ENCODE measurements around the gene CTNNBL1. TPM values are rescaled to one million over a fixed set of nuclear protein-coding genes. Genes with fewer than 3 reads are reported as not detected.
"Not testable (repeated sequence)": the region's sequence is repeated elsewhere in the genome, so short reads cannot be mapped to it uniquely, and the experiment has no call there.

The CTNNBL1 gene
- polyA plus RNA-seq, 3 donors from 2014 or later, result 99.5 to 109 (median 105) TPM

DNA sequence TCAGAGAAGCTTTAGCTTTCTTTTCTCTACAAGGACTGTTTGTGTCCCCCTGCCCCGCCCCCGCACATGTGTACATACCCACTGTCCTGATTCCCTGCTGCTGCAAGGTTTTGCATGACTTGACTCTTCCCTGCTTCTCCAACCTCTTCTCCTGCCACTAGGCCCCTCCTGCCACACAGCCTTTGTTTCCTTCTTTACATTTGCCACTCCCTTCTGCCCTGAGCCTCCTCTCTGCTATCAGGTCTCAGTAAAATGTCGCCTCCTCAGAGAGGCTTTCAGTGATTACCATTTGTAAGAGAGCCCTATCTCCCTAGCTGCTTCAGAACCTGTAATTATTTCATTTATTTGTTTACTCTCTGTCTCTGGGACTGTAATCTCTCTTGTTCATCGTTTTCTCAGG lies 152.7 kb downstream of the CTNNBL1 start:
- Mint-ChIP-seq H3K4me3 (no peak overlapping the region), H3K27ac (no peak overlapping the region), H3K27me3 (ENCODE audit: low read depth in 3 of 3) (peaks cover 0 to 5% (median 0%) of the 10 kb centered on the region in 3 donors), H3K9me3 (no peaks in the 10 kb centered on the region), H3K36me3 (peaks cover 21 to 50% (median 44%) of the 10 kb centered on the region in 3 donors), H3K4me1 (no peaks in the 10 kb centered on the region)
- no peak for DNase-seq

DNA sequence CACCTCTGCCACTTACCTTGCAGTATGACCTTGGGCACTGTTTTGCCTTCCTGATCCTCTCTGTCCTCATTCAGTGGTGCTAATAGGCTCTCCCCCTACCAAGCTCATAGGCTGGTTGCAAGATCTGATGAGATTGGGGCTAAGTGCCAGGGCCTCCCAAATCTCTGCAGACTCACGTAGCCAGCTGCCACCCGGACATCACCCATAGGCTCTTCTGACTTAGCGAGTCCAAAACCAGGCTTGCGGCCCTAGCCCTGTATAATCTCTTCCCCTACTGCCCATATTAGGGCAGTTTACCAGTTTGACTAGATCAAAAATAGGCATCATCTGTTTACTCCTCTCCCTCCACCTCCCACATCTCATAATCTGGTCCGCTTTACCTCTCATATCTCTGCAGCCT lies 154.9 kb downstream of the CTNNBL1 start:
- H3K36me3 Mint-ChIP-seq, result peaks cover 10 to 38% (median 30%) of the 10 kb centered on the region in 3 donors
- no peaks in the 10 kb centered on the region for H3K9me3 Mint-ChIP-seq
- H3K27ac Mint-ChIP-seq, result no peak overlapping the region
- no peaks in the 10 kb centered on the region for H3K4me1 Mint-ChIP-seq
- H3K27me3 Mint-ChIP-seq (ENCODE audit: low read depth in 3 of 3), result peaks cover 0 to 5% (median 1%) of the 10 kb centered on the region in 3 donors
- no peak overlapping the region for H3K4me3 Mint-ChIP-seq
- no peak for DNase-seq

DNA sequence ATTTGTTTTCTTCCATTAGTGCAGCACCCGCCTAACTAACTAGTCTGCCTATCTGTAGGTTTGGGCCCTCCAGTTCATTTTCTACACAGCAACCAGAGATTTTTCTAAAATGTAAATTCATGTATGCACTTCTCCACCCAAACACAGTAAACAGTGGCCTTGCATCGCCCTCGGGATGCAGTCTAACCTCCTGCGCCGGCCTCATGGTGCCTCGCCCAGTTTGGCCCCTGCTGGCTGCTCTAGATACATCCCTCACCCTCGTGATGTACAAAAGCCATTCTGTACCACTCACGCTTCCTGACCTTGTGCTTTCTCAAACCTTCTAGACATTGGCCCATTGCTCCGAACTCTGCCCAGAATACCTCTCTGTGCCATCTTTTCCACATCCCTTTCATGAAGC lies 155.3 kb downstream of the CTNNBL1 start:
- Mint-ChIP-seq H3K27ac (no peak overlapping the region), H3K27me3 (ENCODE audit: low read depth in 3 of 3) (peaks cover 0 to 5% (median 1%) of the 10 kb centered on the region in 3 donors), H3K4me3 (no peak overlapping the region), H3K9me3 (no peaks in the 10 kb centered on the region), H3K4me1 (no peaks in the 10 kb centered on the region), H3K36me3 (peaks cover 10 to 42% (median 30%) of the 10 kb centered on the region in 3 donors)
- no peak for DNase-seq

DNA sequence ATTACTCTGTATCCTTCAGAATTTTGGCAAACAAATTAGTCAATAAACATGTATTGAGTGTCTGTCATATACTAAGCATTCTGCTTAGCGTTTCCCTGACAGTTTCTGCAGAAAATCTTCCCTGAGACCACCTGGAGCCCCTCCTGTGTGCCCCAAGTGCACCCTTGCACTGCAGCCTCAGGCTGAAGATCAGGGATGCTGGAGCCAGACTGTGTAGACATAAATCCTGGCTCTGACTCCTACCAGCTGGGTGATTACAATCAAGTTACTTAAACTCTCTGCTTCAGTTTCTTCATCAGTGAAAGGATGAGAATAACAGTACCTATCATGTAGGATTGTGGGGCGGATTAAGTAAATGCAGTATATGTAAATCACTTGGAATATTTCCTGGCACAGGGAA lies 155.7 kb downstream of the CTNNBL1 start:
- H3K36me3 Mint-ChIP-seq, result peaks cover 10 to 42% (median 30%) of the 10 kb centered on the region in 3 donors
- H3K27me3 Mint-ChIP-seq (ENCODE audit: low read depth in 3 of 3), result peaks cover 0 to 5% (median 1%) of the 10 kb centered on the region in 3 donors

DNA sequence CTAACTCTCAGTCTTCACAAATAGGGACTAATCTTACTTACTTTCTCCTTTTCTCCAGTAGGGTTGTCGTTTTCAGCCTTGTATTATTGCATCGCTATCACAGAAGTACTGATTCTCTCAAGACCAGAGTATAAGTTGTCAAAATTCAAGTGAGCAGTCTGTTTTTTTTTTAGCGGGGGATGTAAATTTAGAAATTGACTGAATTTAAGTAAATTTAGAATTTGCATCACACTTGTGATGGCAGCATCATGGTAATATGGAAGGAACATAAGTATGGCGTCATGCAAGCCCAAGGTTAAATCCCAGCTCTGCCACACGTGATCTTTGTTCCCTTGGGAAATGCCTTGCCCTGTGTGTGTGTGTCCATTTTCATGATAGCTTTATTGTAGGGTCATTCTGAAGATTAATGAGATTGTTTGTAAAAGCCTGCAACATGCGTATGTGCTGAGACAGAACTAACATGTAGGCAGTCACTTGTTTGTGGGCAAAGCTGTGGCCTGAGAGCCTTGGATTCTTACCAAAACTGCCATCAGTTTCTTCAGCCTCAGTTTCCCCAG lies 156.3 kb downstream of the CTNNBL1 start:
- no peak overlapping the region for H3K27ac Mint-ChIP-seq

More for the DNA sequence above, 155.7 kb downstream of the CTNNBL1 start:
- no peak overlapping the region for H3K27ac Mint-ChIP-seq
- DNase-seq, result no peak
- H3K4me3 Mint-ChIP-seq, result no peak overlapping the region
- H3K4me1 Mint-ChIP-seq, result no peaks in the 10 kb centered on the region
- H3K9me3 Mint-ChIP-seq, result no peaks in the 10 kb centered on the region

DNA sequence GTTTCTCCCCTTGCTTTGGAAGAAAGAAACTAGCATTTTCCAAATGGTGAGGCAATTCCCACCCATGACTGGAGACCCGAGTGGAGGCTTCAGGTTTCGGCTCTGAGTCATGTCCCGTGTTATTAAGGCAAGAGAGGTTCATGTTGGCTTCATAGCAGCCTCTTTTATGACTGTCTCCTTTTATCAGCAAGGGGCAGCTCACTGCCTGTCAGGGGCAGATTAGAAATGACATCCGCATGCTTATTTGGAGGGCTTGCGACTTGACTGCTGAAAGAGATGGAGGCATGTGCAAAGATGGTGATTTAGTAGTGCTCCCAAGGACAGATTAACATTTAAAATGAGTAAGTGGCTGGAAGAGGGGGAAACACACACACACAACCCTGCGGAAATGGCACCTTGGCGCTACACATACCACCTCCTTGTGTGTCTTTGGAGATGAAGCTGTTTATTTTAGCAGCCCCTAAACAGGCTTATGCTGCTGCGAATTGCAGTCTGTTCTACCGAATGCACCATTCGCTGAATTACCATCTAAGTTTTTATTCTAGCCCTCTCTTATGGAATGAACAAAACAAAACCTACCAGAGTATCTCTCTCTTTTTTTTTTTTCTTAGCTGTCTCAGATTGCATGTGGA lies 157.0 kb downstream of the CTNNBL1 start:
- no peaks in the 10 kb centered on the region for H3K9me3 Mint-ChIP-seq
- no peak for DNase-seq
- H3K36me3 Mint-ChIP-seq, result peaks cover 10 to 36% (median 35%) of the 10 kb centered on the region in 3 donors
- no peaks in the 10 kb centered on the region for H3K4me1 Mint-ChIP-seq
- H3K27ac Mint-ChIP-seq, result no peak overlapping the region
- H3K4me3 Mint-ChIP-seq, result no peak overlapping the region
- peaks cover 0 to 3% (median 1%) of the 10 kb centered on the region in 3 donors for H3K27me3 Mint-ChIP-seq (ENCODE audit: low read depth in 3 of 3)

More for the DNA sequence above, 156.3 kb downstream of the CTNNBL1 start:
- Mint-ChIP-seq H3K36me3 (peaks cover 10 to 39% (median 33%) of the 10 kb centered on the region in 3 donors), H3K9me3 (no peaks in the 10 kb centered on the region), H3K4me1 (no peaks in the 10 kb centered on the region), H3K4me3 (no peak overlapping the region), H3K27me3 (ENCODE audit: low read depth in 3 of 3) (peaks cover 0 to 5% (median 1%) of the 10 kb centered on the region in 3 donors)
- no peak for DNase-seq

DNA sequence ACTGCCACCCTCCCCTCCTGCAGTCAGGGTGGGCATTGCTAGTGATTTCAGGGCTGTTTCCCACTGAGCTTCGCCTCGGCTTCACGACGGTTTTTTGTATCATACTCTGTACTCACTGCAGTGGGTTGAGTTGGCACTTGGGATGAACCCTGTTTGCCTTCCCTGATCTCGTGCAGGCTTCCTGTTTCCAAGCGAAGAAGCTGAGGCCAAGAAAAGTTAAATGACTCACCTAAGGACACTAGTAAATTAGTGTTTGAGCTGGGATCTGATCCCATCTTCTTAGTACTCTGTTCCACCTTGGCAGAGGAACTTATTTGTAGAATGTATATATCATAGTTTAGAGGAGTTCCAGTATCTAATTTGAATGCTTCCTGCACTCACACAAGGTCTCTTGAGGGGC lies 158.8 kb downstream of the CTNNBL1 start:
- H3K9me3 Mint-ChIP-seq, result no peaks in the 10 kb centered on the region
- peaks cover 16 to 24% (median 20%) of the 10 kb centered on the region in 3 donors for H3K36me3 Mint-ChIP-seq
- peaks cover 0 to 3% (median 3%) of the 10 kb centered on the region in 3 donors for H3K27me3 Mint-ChIP-seq (ENCODE audit: low read depth in 3 of 3)
- no peak for DNase-seq
- H3K4me3 Mint-ChIP-seq, result no peak overlapping the region
- no peak overlapping the region for H3K27ac Mint-ChIP-seq
- H3K4me1 Mint-ChIP-seq, result no peaks in the 10 kb centered on the region

DNA sequence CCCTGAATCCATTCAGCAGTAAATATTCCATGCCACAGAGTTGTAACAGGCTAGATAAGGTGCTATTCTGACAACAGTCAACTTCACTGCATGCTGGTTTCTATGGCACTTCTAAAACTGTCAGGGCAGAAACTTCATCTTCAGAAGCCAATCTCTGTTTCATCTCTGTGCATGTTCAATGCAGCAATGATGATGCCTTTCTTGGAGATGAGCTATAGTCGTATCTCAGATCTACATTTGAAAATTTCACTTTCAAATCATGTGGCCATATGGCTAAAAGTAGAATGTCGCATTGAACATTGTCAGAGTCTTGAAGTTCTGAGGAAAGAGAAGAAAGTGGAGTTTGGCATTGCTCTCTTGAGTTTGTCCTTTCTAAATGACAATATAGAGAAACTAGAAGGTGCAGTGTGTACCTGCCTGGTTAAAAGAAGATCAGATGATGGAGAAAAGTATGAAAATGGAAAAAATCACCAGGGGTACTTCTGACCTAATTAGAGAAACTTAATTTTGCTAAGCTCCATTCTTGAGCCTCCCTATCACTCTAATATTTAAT lies 160.1 kb downstream of the CTNNBL1 start:
- Mint-ChIP-seq H3K4me3 (no peak overlapping the region), H3K27me3 (ENCODE audit: low read depth in 3 of 3) (peaks cover 0 to 5% (median 3%) of the 10 kb centered on the region in 3 donors), H3K9me3 (no peaks in the 10 kb centered on the region), H3K4me1 (no peaks in the 10 kb centered on the region), H3K36me3 (peaks cover 10 to 19% (median 19%) of the 10 kb centered on the region in 3 donors), H3K27ac (no peak overlapping the region)
- no peak for DNase-seq

DNA sequence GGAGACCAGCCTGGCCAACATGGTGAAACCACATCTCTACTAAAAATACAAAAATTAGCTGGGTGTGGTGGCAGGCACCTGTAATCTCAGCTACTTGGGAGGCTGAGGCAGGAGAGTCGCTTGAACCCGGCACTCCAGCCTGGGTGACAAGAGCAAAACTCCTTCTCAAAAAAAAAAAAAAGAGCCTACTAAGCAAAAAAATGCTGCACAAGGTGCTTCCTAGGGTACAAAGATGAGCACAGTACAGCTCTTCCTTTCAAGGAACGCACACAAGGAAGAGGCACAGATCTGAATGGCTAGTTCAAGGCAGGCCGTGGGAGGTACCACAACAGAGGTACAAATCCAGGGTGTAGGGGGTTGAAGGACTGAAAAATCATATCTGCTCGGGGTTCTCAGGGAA lies 162.2 kb downstream of the CTNNBL1 start:
- not testable (repeated sequence) for H3K27me3 Mint-ChIP-seq (ENCODE audit: low read depth in 3 of 3); H3K4me3 Mint-ChIP-seq; DNase-seq; H3K4me1 Mint-ChIP-seq; H3K9me3 Mint-ChIP-seq
- peaks cover 7 to 29% (median 18%) of the 10 kb centered on the region in 3 donors for H3K36me3 Mint-ChIP-seq
- peak overlapping the region in 1 of 6 donors; percentile 41 for H3K27ac Mint-ChIP-seq

DNA sequence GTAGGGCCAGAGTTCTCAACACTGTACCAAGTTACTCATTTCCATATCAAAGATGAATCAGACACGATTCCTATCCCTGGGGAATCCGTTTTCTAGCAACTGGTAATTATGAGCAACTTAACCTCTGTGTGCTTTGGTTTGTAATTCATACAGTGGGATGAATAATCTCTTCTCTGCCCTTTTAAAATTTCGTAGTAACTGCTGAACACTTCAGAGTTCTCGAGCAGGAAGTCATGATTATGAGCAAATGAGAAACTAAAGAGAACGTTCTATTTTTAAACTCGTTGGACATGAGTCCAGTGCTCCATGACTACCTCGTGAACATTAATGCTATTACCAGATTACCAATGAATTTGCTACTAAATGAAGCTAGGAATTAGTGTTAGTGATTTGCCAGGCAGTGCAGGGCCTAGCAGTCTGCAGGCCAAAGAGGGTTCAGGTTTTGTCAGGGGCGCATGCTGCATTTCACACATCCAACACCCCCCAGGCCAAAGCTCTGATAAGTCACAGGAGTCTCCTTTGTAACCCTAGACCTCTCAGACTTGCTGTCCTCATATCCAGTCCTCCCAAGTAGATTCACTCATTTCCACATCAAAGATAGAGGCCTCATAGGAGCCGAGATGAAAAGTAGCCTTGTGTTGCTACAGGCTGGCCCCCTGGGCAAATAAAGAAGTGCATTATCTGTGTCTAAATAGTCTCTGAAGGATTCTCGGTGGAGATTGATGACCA lies 163.3 kb downstream of the CTNNBL1 start:
- no peak overlapping the region for H3K4me3 Mint-ChIP-seq

DNA sequence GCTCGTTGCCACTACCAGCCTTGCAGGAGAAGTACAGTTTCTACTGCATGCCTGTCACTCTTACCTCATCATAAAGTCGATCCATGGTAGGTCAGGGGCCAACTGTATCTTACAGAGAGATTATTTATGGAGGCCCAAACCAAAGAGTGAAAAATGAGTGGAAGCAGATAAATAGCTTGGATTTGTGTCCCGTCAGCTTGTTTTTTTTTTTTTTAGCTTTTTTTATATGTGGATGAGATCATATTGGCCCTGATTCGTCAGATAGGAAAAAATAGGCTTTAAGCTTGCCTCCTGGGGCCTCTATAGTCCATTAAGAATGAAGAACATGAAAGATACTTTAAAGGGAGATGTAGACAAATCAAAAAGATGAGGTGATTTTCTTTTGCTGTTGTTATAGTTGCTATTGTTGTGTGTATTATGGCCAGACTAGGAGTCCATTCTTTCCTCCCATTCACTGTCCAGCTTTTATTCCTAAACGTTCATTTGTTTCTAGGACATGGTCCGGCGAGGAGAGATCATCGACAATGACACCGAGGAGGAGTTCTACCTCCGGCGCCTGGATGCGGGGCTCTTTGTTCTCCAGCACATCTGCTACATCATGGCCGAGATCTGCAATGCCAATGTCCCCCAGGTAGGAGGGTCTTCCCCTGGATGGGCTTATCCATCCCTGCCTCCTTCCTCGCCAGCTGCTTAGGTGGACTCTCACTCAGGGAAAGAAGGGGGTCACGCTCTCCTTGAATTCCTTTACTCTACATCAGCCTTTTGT lies 165.8 kb downstream of the CTNNBL1 start:
- Mint-ChIP-seq H3K27me3 (ENCODE audit: low read depth in 3 of 3) (peaks cover 0 to 4% (median 4%) of the 10 kb centered on the region in 3 donors), H3K4me3 (no peak overlapping the region), H3K27ac (no peak overlapping the region), H3K36me3 (peaks cover 11 to 42% (median 32%) of the 10 kb centered on the region in 3 donors), H3K4me1 (no peaks in the 10 kb centered on the region), H3K9me3 (no peaks in the 10 kb centered on the region)
- no peak for DNase-seq

More for the DNA sequence above, 163.3 kb downstream of the CTNNBL1 start:
- Mint-ChIP-seq H3K36me3 (peaks cover 7 to 30% (median 20%) of the 10 kb centered on the region in 3 donors), H3K9me3 (no peaks in the 10 kb centered on the region), H3K27me3 (ENCODE audit: low read depth in 3 of 3) (peaks cover 0 to 5% (median 0%) of the 10 kb centered on the region in 3 donors), H3K27ac (peak overlapping the region in 2 of 6 donors; percentile 2 to 19), H3K4me1 (no peaks in the 10 kb centered on the region)
- no peak for DNase-seq

DNA sequence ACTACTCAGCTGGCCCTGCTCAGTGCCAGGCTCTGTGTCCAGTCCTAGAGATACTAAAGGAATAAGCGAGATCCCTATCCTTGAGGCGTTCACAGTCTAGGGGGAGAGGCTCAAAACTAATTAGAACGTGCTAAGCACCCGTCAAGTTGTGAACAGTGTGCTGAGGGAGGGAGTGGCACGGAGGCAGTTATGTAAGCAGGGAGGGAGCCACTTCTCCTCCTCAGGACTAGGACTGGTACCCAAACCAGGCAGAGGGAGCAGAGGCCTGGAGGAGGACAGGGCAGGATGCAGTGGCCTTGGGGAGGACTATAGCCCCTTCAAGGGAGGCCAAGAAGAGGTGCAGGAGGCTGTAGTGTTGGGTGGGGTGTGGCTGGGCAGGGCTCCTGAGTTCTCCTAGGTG lies 169.5 kb downstream of the CTNNBL1 start:
- Mint-ChIP-seq H3K36me3 (peaks cover 4 to 50% (median 25%) of the 10 kb centered on the region in 3 donors), H3K27me3 (ENCODE audit: low read depth in 3 of 3) (peaks cover 0 to 5% (median 2%) of the 10 kb centered on the region in 3 donors), H3K9me3 (no peaks in the 10 kb centered on the region), H3K27ac (no peak overlapping the region), H3K4me3 (no peak overlapping the region), H3K4me1 (no peaks in the 10 kb centered on the region)
- DNase-seq, result no peak

DNA sequence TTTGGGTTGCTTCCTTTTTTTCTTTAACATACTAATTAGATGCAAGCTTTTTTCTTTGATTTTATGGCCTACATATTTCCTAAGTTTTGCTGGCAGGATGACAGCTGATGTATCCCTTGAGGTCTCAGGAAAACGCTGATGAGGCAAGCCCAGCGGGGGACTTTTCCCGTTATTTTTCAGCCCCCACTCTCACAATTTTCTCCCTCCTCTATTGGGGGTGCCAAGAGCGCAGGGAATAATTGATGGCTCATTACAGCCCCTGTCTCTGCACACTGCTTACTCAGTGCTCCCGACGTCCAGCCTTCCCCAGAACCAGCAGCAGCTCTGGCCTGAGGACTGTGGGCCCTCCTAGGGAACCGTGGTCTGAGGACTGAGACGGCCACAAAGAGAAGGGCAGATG lies 170.5 kb downstream of the CTNNBL1 start:
- Mint-ChIP-seq H3K9me3 (no peaks in the 10 kb centered on the region), H3K4me3 (no peak overlapping the region), H3K27me3 (ENCODE audit: low read depth in 3 of 3) (peaks cover 0 to 5% (median 0%) of the 10 kb centered on the region in 3 donors), H3K4me1 (no peaks in the 10 kb centered on the region), H3K27ac (peak overlapping the region in 1 of 6 donors; percentile 66), H3K36me3 (peaks cover 4 to 43% (median 22%) of the 10 kb centered on the region in 3 donors)
- no peak for DNase-seq

Measured in immature natural killer cell (primary cell).